SHP77 treated with DMSO at 0.1 percent for 48 hours (cell line): ENCODE measurements around the gene GADD45B.
"Not testable (repeated sequence)": the region's sequence is repeated elsewhere in the genome, so short reads cannot be mapped to it uniquely, and the experiment has no call there.

Experiments
- DNase-seq: peaks from one replicate; lab custom pipeline; 2025; lab: John Stamatoyannopoulos, UW

The GADD45B gene

DNA sequence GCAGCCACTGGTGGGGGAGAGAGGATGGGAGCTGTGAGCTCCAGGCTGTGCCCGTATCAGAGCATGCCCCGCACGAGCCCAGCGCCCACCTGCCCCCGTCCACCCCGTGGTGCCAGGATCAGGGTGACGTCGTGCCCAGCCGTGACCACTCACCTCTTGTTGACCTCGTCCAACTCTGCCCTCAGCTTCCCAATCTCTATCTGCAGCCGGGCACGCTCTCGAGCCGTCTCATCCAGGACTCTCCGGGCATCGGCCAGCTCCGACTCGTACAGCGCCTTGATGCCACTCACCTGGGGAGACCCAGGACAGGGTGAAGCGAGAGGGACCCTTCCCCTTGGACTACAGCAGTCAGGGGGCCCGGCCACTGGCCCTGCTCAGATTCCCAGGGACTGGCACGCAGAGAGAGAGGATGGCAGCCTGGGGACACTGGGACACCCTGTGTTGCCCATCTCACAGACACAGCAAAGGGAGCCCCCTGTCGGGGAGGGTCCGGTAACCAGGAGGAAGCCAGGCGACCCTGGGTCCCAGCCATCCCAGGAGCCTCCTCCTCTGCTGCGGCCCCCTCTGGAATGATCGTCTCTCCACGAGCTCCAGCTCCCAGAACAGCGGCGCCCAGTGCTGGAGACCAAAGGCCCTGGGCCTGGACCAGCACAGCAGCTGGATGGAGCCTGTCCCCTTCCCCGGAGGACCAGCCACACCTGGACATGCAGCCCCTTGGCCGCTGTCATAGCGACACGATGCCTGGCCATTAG, 31.5 kb upstream of the GADD45B start:
- DNase-seq: no peak

DNA sequence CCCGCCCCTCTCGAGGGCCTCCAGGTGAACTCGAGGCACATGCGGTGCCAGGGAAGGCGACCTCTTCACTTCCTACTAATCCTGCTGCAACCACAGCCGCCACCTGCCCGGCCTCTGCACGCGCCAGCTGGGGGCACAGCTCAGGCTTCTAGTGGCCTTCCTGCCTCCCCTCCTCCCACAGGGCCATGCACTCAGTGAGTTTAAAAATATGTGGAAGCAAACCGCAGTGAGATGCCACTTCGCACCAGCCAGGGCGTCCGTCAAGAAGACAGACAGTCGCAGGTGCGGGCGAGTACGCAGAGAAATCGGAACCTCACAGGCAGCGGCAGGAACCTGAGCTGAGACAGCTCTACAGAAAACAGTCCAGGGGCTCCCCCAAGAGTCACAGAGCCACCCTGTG, 29.5 kb upstream of the GADD45B start:
- peak; percentile 54 for DNase-seq

DNA sequence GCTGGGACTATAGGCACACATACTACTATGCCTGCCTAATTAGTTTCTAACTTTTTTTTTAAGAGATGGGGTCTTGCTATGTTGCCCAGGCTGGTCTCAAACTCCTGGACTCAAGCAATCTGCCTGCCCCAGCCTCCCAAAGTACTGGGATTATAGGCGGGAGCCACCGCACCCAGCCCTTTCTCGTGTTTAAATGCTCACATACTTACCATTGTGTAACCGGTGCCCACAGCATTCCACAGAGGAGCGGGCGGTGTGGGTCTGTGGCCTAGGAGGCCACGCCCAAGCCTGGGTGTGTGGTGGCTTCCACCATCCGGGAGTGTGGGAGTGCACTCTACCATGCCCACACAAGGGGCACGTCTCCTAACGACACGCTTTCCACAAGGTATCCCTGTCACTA, 26.9 kb upstream of the GADD45B start:
- DNase-seq: no peak

DNA sequence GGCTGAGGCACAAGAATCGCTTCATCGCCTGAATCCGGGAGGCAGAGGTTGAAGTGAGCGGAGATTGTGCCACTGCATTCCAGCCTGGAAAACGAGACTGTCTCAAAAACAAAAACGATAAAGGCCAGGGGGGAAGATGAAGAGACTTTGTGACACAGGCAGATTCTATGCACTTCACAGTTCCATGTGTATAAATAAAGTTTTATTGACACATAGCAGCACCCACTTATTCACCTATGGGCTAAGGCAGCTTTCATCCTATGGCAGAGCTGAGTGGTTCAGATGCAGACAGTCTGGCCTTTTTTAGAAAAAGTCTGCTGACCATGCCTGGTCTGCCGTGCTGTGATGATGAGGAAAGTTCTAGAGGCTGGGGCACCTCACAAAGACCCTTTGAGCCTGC, 24.8 kb upstream of the GADD45B start:
- DNase-seq: no peak

DNA sequence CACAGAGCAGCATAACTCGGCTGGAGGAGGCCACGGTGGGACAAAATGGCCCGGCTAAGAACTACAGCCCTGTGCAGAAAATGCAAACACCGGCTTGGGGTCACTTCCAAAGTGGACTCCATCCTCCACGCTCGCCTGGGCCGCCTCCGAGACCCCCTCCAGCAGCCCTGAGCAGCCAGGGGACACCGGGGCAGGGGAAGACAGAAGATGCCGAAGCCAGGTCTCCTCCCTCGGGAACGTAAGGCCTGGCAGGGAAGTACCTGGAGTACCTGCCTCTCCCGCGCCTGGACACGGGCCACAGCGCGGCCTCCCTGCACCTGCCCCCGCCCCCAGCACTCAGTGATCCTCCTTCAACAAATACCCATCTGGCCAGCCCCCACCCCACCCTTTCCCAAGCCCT, 24.2 kb upstream of the GADD45B start:
- DNase-seq: no peak

DNA sequence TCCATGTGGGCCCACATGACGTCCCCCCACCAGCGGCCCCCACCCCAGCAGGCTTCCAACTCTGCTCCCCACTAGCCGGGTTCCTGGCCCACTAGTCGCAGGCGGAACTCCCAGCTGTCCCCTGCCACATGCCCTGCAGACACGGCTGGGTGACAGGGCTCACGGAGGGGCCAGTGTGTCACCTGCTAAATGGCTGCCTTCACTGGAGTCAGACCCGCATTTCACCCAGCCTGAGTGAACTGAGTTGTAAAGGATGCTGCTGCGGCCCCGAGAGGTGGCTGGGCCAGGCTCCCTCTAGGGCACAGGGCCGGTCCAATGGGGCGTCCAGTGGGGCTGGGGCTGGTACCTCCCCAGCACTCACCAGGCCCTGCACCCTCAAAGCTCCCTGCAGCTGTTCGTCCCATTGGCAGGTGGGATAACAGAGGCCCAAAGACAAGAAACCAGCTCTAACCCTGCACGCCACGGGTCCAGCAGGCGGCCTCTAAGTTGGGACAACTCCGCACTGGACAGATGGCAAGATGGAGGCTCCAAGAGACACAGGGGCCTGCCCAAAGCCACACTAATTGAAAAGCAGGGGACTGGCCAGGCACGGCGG, 22.4 kb upstream of the GADD45B start:
- no peak for DNase-seq

DNA sequence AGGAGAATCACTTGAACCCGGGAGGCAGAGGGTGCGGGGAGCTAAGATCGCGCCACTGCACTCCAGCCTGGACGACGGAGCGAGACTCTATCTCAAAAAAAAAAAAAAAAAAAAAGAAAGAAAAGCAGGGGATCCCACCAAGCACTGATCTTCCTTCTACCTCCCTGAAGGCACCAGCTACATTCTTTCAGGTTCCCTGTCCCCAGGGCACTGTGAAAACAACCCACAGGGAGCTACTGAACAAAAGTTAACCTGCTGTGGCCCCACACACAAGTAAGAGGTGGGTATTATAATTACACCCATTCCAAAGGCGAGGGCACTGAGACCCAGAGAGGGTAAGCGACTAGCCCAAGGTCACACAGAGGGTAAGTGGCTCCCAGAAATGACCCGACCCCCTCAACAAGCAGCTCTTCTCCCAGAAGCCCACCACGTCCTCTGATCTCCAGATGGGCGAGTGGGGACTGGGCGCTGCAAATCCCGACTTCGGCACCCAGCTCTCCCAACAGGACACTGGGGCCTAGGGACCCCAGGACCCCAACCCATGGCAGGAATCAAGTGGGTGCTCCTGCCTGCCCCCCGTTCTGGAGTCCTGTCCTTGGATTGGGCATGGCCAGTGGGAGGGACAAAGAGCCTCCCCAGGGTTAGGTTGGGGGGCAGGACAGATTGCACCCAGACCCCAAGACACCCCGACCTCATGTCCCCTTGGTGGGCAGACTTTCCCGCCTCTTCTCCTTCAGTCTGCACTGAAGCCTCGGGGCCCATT, 21.5 kb upstream of the GADD45B start:
- no peak for DNase-seq

DNA sequence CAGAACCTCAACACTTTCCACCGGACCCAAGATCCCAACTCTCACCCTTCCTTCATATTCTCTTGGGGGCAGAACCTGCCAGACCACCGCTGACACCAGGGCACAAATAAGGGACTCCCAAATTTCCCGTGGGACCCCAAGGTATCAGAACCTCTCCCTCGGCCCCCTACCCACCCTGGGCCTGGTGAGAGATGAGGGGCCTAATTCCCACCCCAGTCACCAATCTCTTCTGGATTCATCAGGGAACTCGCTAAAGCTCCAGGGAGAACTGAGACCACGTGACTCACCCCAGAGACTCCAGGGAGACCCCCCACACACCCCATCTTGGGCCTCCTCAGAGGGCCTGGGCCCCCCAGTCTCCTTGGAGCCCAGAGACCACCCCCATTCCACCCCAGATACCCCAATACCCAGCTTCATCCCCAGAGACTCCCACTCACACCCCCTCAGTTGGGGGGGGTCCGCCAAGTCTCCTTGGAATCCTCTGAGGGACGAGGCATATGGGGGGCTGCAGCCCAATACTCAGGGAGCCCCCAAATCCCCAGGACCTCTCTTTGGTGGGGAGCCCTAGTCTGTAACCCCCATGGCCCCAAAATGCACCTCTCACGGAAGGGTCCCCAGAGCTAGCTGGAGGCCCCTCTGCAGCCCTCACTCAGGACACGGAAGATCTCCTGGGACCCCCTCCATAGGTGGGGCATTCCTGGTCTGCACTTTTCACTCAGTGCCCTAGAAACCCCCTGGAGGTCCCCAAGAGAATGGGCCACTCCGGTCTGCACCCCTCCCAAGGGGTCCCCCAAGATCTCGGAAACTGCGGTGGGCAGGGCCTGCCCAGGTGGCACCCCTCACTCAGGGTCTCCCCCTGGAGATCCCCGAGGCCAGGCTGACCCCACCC, 20.7 kb upstream of the GADD45B start:
- DNase-seq: no peak

DNA sequence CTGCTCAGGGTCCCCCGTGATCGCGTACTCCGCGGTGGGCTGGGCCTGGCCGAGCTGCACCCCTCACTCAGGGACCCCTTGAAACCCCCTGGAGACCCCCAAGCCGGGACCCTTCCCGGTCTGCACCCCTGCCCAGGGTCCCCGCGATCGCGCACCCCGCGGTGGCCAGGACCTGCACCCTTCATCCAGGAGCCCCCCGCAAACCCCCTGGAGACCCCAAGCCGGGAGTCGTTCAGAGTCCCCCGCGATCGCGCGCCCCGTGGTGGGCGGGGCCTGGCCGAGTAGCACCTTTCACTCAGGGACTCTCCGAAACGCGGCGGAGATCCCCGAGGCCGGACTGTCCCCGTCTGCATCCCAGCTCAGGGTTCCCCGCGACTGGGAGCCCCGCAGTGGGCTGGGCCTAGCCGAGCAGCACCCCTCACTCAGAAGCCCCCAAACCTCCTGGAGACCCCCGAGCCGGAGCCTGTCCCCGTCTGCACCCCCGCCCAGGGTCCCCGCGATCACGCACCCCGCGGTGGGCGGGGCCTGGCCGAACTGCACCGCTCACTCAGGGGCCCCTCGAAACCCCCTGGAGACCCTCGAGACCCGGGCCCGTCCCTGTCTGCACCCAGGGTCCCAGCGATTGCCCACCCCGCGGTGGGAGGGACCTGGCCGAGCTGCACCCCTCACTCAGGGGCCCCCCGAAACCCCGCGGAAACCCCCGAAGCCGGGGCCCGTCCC, 19.9 kb upstream of the GADD45B start:
- DNase-seq: no peak

DNA sequence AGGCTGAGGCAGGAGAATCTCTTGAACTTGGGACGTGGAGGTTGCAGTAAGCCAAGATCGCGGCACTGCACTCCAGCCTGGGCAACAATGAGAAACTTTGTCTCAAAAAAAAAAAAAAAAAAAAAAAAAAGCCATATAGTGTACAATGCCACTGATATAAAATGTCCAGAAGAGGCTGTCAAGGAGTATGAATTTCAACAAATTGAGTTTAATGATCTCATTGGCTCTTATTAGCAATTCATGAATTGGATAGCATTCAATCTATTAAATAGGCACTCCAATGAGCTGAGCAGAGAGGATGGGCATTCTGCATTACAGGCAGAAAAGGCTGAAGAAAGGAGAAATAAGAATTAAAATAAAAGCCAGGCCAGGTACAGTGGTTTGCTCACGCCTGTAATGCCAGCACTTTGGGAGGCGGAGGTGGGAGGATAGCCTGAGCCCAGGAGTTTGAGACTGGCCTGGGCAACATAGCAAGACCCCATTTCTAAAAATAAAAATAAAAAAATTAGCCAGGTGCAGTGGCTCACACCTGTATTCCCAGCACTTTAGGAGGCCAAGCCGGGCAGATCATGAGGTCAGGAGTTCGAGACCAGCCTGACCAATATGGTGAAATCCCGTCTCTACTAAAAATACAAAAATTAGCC, 18.4 kb upstream of the GADD45B start:
- no peak for DNase-seq

DNA sequence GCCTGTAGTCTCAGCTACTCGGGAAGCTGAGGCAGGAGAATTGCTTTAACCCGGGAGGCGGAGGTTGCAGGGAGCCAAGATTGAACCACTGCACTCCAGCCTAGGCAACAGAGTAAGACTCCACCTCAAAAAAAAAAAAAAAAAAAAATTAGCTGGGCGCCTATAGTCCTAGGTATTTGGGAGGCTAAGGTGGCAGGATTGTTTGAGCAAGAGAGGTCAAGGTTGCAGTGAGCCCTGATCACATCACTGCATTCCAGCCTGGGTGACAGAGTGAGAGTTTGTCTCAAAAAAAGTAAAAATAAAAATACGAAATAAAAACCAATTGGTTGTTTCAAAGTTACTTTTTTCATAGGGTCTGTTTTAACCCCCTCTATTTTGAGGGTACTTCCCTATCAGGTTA, 17.9 kb upstream of the GADD45B start:
- no peak for DNase-seq

DNA sequence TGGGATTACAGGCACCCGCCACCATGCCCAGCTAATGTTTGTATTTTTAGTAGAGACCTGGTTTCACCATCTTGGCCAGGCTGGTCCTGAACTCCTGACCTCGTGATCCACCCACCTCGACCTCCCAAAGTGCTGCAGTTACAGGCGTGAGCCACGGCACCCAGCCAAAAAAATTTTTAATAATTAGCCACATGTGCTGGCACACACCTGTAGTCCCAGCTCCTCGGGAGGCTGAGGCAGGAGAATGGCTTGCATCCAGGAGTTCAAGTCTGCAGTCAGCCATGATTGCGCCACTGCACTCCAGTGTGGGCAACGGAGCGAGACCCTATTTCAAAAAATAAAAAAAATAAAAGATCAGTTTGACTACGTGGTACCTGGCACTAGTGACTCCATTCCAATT, 17.2 kb upstream of the GADD45B start:
- DNase-seq: not testable (repeated sequence)

DNA sequence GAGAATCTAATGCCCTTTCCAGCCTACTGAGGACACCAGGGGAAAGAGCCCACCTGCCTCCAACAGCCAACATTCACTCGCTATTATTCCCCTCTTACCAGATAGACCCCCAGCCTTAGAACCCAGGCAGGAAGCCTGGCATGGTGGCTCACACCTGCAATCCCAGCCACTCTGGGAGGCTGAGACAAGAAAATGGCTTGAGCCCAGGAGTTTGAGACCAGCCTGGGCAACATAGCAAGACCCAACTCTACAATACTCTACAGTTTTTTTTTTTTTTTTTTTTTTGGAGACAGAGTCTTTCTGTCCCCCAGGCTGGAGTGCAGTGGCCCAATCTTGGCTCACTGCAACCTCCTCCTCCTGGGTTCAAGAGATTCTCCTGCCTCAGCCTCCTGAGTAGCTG, 15.7 kb upstream of the GADD45B start:
- DNase-seq: no peak

DNA sequence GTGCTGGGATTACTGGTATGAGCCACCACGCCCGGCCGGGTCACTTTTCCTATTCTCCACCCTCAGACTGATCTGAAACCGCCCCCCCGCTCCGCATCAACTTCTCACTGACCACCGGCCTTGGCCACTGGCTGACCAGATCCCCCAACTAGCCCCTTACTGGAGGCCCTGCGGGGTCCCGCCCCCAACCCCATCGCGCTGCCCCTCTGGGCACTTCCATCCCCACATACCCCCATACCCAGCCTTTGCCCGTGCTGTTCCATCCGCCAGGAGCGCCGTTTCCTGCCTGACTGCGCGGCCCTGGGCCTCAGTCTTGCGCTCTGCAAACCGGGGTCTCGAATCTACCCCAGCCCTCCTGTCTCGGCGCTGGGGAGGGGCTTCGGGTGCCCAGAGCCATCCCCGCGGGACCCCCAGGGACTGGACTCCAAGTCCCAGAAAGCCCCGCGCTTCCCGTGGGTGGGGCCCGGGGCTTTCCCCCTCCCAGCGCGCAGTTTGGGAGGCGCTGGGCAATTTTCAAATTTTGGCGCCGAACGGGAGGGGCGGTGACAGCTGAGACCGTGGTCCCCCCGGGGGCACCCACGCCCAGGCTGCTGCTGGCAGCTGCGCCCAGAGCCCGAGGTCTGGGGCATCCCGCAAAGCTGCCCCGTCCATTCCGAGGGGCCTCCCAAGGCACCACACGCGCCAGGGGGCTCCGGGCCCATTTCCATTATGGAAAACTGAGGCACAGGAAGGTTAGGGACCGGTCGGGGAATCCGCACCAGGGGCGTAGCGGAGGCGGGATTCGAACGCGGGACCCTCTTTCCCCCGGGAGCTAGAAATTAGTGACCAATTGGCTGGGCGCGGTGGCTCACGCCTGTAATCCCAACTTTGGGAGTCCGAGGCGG, 13.9 kb upstream of the GADD45B start:
- DNase-seq: no peak

DNA sequence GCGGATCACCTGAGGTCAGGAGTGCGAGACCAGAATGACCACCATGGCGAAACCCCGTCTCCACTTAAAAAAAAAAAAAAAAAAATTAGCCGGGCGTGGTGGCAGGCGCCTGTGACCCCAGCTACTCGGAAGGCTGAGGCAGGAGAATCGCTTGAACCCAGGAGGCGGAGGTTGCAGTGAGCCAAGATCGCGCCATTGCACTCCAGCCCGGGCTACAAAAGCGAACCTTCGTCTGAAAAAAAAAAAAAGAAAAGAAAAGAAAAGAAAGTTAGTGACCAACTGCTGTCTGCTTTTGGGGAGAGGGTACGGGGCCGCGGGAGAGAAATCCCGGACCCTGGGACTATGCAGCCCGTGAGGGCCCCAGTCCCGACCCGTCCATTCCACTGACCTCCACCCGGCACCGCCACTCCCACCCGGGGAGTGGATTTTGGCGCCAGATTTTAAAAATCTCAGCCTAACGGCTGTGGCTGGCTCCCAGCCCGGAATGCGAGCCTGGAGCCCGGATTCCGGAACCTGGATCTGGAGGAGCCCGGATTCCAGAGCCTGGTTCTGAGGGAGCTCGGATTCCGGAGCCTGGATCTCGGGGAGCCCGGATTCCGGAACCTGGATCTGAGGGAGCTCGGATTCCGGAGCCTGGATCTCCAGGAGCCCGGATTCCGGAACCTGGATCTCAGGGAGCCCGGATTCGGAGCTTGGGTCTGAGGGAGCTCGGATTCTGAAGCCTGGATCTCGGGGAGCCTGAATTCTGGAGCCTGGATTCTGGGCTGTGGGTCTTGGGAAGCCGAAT, 13.1 kb upstream of the GADD45B start:
- DNase-seq: no peak

DNA sequence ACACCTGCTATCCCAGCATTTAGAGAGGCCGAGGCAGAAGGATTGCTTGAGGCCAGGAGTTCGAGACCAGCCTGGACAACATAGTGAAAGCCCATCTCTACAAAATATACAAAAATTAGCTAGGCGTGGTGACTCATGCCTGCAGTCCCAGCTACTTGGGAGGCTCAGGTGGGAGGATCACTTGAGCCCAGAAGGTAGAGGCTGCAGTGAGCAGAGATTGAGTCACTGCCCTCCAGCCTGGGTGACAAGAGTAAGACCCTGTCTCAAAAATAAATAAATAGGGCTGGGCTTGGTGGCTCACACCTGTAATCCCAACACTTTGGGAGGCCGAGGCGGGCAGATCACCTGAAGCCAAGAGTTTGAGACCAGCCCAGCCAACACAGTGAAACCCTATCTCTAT, 12.2 kb upstream of the GADD45B start:
- DNase-seq: not testable (repeated sequence)

DNA sequence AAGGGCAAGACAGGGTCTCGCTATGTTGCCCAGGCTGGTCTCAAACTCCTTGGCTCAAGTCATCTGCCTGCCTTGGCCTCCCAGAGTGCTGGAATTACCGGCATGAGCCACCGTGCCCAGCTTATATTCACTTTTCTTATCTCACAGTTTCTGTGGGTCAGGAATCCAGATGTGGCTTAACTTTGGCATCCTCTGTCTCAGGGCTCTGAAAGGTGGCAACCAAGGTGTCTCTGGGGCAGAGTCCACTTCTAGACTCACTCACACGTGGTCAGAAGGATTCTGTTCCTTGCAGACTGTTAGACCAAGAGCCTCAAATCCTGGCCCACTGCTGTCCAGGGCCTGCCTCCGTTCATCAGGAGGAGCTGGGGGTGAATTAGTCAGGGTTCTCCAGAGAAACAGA, 11.5 kb upstream of the GADD45B start:
- no peak for DNase-seq

DNA sequence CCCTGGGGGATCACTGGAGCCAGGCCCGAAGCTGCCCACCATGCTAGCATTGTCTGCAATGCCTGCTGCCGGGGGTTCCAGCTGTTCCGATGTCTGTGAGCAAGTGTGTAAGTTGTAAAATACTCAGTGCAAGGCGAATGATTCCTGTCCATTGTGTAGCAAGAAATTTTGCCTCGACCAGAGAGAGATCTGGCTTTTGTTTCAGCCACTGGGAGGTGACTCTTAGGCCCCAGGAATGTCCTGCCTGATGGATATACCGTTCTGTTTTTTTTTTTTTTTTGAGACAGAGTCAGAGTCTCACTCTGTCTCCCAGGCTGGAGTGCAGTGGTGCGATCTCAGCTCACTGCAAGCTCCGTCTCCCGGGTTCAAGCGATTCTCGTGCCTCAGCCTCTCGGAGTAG, 7.3 kb upstream of the GADD45B start:
- DNase-seq: no peak
